ENCODE data around the gene PSG7.
"Not testable (repeated sequence)": the region's sequence is repeated elsewhere in the genome, so short reads cannot be mapped to it uniquely, and the experiment has no call there.

PSG7 gene

GRCh38 chr19:42937107-42937506 lies at the start of gene PSG7:
TSS of gene PSG7 (minus strand) at chr19:42937207. CDS start at chr19:42937076, 131 bp downstream.
- not testable (repeated sequence) for DNase-seq

GRCh38 chr19:42985588-42985987 lies 48.6 kb upstream of the PSG7 start:
- DNase-seq: no peak

GRCh38 chr19:42982111-42982510 lies 45.1 kb upstream of the PSG7 start:
- not testable (repeated sequence) for DNase-seq

- not testable (repeated sequence) for DNase-seq
These were observed 34.4 kb upstream of the PSG7 start for GRCh38 chr19:42971451-42971850.

- DNase-seq: no peak
These were observed 28.2 kb upstream of the PSG7 start for GRCh38 chr19:42965176-42965575.

GRCh38 chr19:42961119-42961518 lies 24.1 kb upstream of the PSG7 start:
- DNase-seq: no peak

GRCh38 chr19:42952126-42952525 lies 15.1 kb upstream of the PSG7 start:
- not testable (repeated sequence) for DNase-seq

- DNase-seq: not testable (repeated sequence)
These were observed 14.5 kb upstream of the PSG7 start for GRCh38 chr19:42951476-42951875.

GRCh38 chr19:42942187-42942789 lies 5.3 kb upstream of the PSG7 start:
- DNase-seq: peak; percentile 18

- not testable (repeated sequence) for DNase-seq
These were observed 2.3 kb downstream of the PSG7 start for GRCh38 chr19:42934726-42935125.

GRCh38 chr19:42934183-42934582 lies 2.8 kb downstream of the PSG7 start:
- not testable (repeated sequence) for DNase-seq

- not testable (repeated sequence) for DNase-seq
These were observed 3.6 kb downstream of the PSG7 start for GRCh38 chr19:42933412-42933811.

- DNase-seq: not testable (repeated sequence)
These were observed 4.4 kb downstream of the PSG7 start for GRCh38 chr19:42932485-42933101.

GRCh38 chr19:42930214-42930613 lies 6.8 kb downstream of the PSG7 start:
- DNase-seq: peak; percentile 25

- DNase-seq: no peak
These were observed 8.1 kb downstream of the PSG7 start for GRCh38 chr19:42928896-42929295.

- DNase-seq: no peak
These were observed 10.2 kb downstream of the PSG7 start for GRCh38 chr19:42926781-42927180.

- DNase-seq: peak; percentile 53
These were observed 13.9 kb downstream of the PSG7 start for GRCh38 chr19:42923106-42923505.

GRCh38 chr19:42920971-42921370 lies 16.0 kb downstream of the PSG7 start:
- DNase-seq: not testable (repeated sequence)

GRCh38 chr19:42919757-42920079 lies 17.3 kb downstream of the PSG7 start:
- DNase-seq: no peak

- DNase-seq: peak; percentile 1
These were observed 17.8 kb downstream of the PSG7 start for GRCh38 chr19:42919070-42919756.

- not testable (repeated sequence) for DNase-seq
These were observed 18.5 kb downstream of the PSG7 start for GRCh38 chr19:42918377-42919069.

- not testable (repeated sequence) for DNase-seq
These were observed 19.4 kb downstream of the PSG7 start, which contains the start of gene PSG6 for GRCh38 chr19:42917634-42918033. TSS of gene PSG6 (minus strand) at chr19:42917894. CDS start at chr19:42917792, 102 bp downstream.

- DNase-seq: not testable (repeated sequence)
These were observed 20.1 kb downstream of the PSG7 start for GRCh38 chr19:42916931-42917330.

All from NCI-H82 (cell line).